ENCODE measurements around the gene JMJD8.

JMJD8 gene

GRCh38 chr16:711548-712320 lies 27.6 kb upstream of the JMJD8 start:
- no peaks in the 10 kb centered on the region for H3K9me3 ChIP-seq (ENCODE audit: control insufficient read depth, low read length)
- H3K4me3 ChIP-seq (ENCODE audit: low read length), result no peak overlapping the region
- H3K4me1 ChIP-seq (ENCODE audit: control insufficient read depth, insufficient read depth, low read length), result peaks cover 19% of the 10 kb centered on the region
- peaks cover 69% of the 10 kb centered on the region for H3K27me3 ChIP-seq (ENCODE audit: control insufficient read depth, insufficient read depth, low read length)
- no peaks in the 10 kb centered on the region for H3K36me3 ChIP-seq (ENCODE audit: control insufficient read depth, insufficient read depth, low read length)
- H3K9ac ChIP-seq (ENCODE audit: low read length), result no peak overlapping the region

- Histone ChIP-seq H3K9me3 (ENCODE audit: control insufficient read depth, low read length) (no peaks in the 10 kb centered on the region), H3K9ac (ENCODE audit: low read length) (no peak overlapping the region), H3K4me3 (ENCODE audit: low read length) (no peak overlapping the region), H3K36me3 (ENCODE audit: control insufficient read depth, insufficient read depth, low read length) (no peaks in the 10 kb centered on the region), H3K27me3 (ENCODE audit: control insufficient read depth, insufficient read depth, low read length) (peaks cover 69% of the 10 kb centered on the region), H3K4me1 (ENCODE audit: control insufficient read depth, insufficient read depth, low read length) (peaks cover 13% of the 10 kb centered on the region)
Observed at GRCh38 chr16:711084-711483, 26.9 kb upstream of the JMJD8 start.

DNA sequence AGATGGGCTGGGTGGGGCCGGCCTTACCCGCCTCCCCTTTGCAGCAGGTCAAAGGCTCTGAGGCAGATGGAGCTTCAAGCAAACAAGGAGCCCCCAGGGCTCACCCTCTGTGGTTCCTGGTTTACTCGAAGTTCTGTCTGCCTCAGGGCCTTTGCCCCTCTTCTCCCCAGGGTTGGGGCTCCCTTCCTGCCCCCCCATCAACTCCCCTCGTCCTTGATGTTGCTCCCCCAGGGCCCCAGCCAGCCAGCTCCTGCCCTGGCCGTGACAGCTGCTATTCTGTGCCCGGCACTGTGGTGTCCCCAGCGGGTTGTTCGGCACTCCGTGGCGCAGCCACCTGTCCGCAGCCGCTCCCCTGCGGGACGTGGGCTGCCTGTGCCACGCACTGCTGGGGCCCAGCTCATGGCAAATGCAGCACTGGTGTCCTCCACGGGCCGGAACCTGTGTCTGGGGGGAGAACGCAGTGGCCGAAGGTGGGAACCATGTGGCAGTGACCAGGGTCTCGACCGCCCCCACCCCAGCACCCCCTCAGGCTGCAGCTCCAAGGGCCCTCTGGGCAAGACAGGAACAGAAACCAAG lies 26.5 kb upstream of the JMJD8 start:
- Histone ChIP-seq H3K27me3 (ENCODE audit: control insufficient read depth, insufficient read depth, low read length) (peaks cover 65% of the 10 kb centered on the region), H3K4me3 (ENCODE audit: low read length) (no peak overlapping the region), H3K4me1 (ENCODE audit: control insufficient read depth, insufficient read depth, low read length) (peaks cover 8% of the 10 kb centered on the region), H3K36me3 (ENCODE audit: control insufficient read depth, insufficient read depth, low read length) (no peaks in the 10 kb centered on the region), H3K9ac (ENCODE audit: low read length) (no peak overlapping the region), H3K9me3 (ENCODE audit: control insufficient read depth, low read length) (no peaks in the 10 kb centered on the region)

DNA sequence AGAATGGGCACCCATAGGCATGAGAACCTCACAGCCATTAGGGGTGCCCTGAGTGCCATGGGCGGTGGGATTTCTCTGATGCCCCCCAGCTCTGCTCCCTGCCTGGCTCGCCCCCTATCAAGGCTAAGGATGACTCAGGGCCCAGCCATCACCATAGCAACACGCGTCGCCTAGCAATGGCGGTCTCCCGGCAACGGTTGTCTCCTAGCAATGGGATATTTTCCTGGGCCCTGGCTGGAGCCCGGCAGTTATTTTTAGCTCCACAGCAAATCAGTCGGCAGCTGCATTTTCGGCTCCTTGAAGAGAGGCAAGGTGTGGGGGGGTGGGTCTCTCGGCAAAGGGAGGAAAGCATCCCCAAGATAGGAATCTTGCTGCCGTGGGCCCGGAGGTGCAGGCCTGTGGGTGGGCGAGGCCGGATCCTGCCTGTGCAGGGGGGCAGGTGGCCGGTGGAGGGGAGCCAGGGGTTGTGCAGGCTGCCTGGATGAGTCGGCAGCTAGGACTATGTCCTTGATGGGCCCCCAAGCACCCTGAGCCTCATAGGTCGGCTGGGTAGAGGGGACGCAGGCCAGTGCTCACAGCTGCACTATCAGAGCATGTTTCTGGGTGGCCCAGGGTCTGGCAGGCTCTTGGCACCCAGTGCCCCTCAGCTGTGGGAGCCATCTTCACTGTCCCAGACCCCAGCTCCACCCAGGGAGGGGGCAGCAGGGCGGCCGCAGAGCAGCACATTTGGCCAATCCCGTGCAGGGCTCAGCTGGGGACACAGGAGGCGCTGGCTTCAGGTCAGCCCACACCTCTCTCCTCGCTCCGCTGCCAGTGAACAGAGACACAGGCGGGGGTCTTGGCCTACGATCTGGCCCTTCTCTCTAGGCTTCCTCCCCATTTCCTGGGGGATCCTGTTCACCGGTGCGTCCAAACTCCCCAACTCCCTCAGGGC lies 25.7 kb upstream of the JMJD8 start:
- Histone ChIP-seq H3K9ac (ENCODE audit: low read length) (no peak overlapping the region), H3K9me3 (ENCODE audit: control insufficient read depth, low read length) (no peaks in the 10 kb centered on the region), H3K4me1 (ENCODE audit: control insufficient read depth, insufficient read depth, low read length) (peaks cover 8% of the 10 kb centered on the region), H3K4me3 (ENCODE audit: low read length) (no peak overlapping the region), H3K27me3 (ENCODE audit: control insufficient read depth, insufficient read depth, low read length) (peaks cover 67% of the 10 kb centered on the region), H3K36me3 (ENCODE audit: control insufficient read depth, insufficient read depth, low read length) (no peaks in the 10 kb centered on the region)

DNA sequence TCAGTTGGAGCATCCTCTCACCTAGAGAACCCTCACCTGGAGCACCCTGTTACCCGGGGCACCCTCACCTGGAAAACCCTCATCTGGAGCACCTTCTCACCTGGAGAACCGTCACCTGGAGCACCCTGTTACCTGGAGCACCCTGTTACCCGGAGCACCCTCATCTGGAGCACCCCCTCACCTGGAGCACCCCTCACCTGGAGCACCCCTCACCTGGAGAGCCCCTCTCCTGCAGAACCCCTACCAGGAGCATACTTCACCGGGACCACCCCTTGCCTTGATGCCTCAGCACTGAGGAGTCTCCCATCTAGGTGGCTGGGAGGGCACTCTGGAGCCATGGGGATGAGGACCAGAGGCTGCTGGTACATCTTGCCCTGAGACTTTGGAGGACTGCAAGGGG lies 24.8 kb upstream of the JMJD8 start:
- H3K4me3 ChIP-seq (ENCODE audit: low read length), result no peak overlapping the region
- peaks cover 4% of the 10 kb centered on the region for H3K4me1 ChIP-seq (ENCODE audit: control insufficient read depth, insufficient read depth, low read length)
- no peak overlapping the region for H3K9ac ChIP-seq (ENCODE audit: low read length)
- H3K36me3 ChIP-seq (ENCODE audit: control insufficient read depth, insufficient read depth, low read length), result no peaks in the 10 kb centered on the region
- H3K27me3 ChIP-seq (ENCODE audit: control insufficient read depth, insufficient read depth, low read length), result peaks cover 70% of the 10 kb centered on the region
- H3K9me3 ChIP-seq (ENCODE audit: control insufficient read depth, low read length), result no peaks in the 10 kb centered on the region

- Histone ChIP-seq H3K9ac (ENCODE audit: low read length) (no peak overlapping the region), H3K27me3 (ENCODE audit: control insufficient read depth, insufficient read depth, low read length) (peaks cover 75% of the 10 kb centered on the region)
Observed at GRCh38 chr16:708019-708418, 23.9 kb upstream of the JMJD8 start.

GRCh38 chr16:707062-707538 lies 23.0 kb upstream of the JMJD8 start:
- no peak overlapping the region for H3K4me3 ChIP-seq (ENCODE audit: low read length)
- peaks cover 84% of the 10 kb centered on the region for H3K27me3 ChIP-seq (ENCODE audit: control insufficient read depth, insufficient read depth, low read length)
- H3K4me1 ChIP-seq (ENCODE audit: control insufficient read depth, insufficient read depth, low read length), result peaks cover 4% of the 10 kb centered on the region
- no peaks in the 10 kb centered on the region for H3K9me3 ChIP-seq (ENCODE audit: control insufficient read depth, low read length)
- H3K36me3 ChIP-seq (ENCODE audit: control insufficient read depth, insufficient read depth, low read length), result no peaks in the 10 kb centered on the region
- no peak overlapping the region for H3K9ac ChIP-seq (ENCODE audit: low read length)

More at GRCh38 chr16:708019-708418, 23.9 kb upstream of the JMJD8 start:
- no peaks in the 10 kb centered on the region for H3K9me3 ChIP-seq (ENCODE audit: control insufficient read depth, low read length)
- no peak overlapping the region for H3K4me3 ChIP-seq (ENCODE audit: low read length)
- no peaks in the 10 kb centered on the region for H3K36me3 ChIP-seq (ENCODE audit: control insufficient read depth, insufficient read depth, low read length)
- peaks cover 4% of the 10 kb centered on the region for H3K4me1 ChIP-seq (ENCODE audit: control insufficient read depth, insufficient read depth, low read length)

DNA sequence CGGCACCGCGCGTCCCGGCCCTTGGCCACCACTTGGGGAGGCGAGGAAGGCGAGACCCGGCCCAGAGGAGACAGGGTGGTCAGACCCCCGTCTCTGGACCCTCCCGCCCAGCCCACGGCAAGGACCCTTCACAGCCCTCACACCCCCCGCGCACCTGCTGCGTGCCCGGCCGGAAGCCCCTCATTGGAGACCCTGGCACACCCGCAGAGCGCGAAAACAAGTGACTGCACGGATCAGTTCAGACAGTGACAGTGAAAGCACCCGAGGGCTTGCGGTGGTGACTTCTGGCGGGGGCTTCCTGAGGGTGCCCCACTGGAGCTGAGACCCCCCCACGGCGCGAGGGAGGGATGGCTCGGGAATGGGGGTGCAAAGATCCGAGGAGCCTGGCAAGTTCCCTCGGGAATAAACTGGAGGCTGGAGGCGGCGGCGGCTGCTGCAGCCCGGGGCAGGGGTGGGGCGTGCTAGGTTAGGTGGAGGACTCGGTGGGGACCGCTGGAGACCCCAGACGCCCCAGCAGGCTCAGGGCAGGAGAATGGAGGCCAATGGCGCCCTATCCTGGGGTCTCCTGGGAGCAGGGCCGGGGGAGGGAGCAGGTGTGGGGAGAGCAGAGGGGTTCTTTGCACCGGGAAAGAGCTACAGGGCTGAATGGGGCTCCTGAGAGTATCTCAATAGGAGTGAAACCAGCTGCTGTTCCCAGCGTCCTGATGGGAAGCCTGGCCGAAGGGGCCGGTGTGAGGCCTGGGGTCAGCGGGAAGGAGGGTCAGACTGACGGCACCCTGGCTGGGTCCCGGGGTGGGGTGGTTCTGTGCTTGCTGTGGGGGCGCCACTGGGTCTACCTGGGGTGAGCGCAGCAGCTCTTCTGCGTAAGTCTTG lies 22.3 kb upstream of the JMJD8 start:
- Histone ChIP-seq H3K9ac (ENCODE audit: low read length) (no peak overlapping the region), H3K27me3 (ENCODE audit: control insufficient read depth, insufficient read depth, low read length) (peaks cover 89% of the 10 kb centered on the region), H3K4me3 (ENCODE audit: low read length) (no peak overlapping the region), H3K4me1 (ENCODE audit: control insufficient read depth, insufficient read depth, low read length) (peaks cover 4% of the 10 kb centered on the region), H3K9me3 (ENCODE audit: control insufficient read depth, low read length) (no peaks in the 10 kb centered on the region), H3K36me3 (ENCODE audit: control insufficient read depth, insufficient read depth, low read length) (no peaks in the 10 kb centered on the region)

GRCh38 chr16:705431-706188 lies 21.5 kb upstream of the JMJD8 start, which contains the start of gene FBXL16:
Gene FBXL16, minus strand, starts transcription at chr16:705801. Its CDS starts 8,396 bp downstream, at chr16:697405.
- peaks cover 4% of the 10 kb centered on the region for H3K4me1 ChIP-seq (ENCODE audit: control insufficient read depth, insufficient read depth, low read length)
- H3K9me3 ChIP-seq (ENCODE audit: control insufficient read depth, low read length), result no peaks in the 10 kb centered on the region
- H3K27me3 ChIP-seq (ENCODE audit: control insufficient read depth, insufficient read depth, low read length), result peaks cover 89% of the 10 kb centered on the region
- no peak within 1 kb of the TSS for H3K9ac ChIP-seq (ENCODE audit: low read length)
- H3K36me3 ChIP-seq (ENCODE audit: control insufficient read depth, insufficient read depth, low read length), result no peaks in the 10 kb centered on the region
- no peak within 1 kb of the TSS for H3K4me3 ChIP-seq (ENCODE audit: low read length)

DNA sequence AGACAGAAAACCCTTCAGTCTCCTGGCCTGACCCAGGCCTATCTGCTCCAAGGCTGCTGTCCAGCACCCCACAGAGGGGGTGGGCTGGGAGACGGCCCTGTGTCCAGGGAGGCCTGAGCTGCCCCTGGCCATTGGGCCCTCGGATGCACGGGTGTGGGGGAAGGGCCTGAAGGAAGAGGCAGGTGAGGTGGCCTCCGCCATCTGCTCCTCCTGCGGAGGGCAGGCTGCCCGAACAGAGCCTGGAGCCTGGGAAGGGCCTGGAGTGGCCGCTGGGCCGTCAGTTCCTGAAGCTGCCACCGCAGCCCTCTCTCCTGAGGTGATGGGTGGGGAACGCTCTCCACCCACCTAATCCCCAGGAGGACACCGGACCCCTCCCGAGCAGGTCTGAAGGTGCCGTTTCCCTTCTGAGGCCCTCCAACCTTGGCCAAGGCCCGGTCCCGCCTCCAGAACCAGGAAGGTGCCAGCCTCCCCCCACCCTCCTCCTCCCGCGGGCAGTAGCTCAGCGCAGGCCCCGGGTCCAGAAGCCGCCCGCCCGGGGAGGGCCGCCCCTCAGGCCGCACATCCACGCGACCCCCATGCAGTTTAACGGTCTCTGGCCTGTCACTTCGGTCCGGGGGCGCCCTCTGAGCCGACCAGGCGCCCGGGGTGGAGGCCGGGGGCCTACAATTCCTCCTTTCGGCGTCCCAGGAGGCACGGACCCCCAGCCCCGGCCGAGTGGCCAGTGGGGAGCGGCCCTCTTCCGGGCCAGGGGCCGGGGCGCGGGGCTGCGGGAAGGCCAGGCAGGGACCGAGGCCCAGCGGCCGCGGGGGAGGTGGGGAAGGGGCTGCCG lies 20.6 kb upstream of the JMJD8 start:
- no peak overlapping the region for H3K4me3 ChIP-seq (ENCODE audit: low read length)
- H3K9ac ChIP-seq (ENCODE audit: low read length), result no peak overlapping the region
- no peaks in the 10 kb centered on the region for H3K9me3 ChIP-seq (ENCODE audit: control insufficient read depth, low read length)

More for the DNA sequence above, 20.6 kb upstream of the JMJD8 start:
- Histone ChIP-seq H3K36me3 (ENCODE audit: control insufficient read depth, insufficient read depth, low read length) (no peaks in the 10 kb centered on the region), H3K27me3 (ENCODE audit: control insufficient read depth, insufficient read depth, low read length) (peaks cover 89% of the 10 kb centered on the region), H3K4me1 (ENCODE audit: control insufficient read depth, insufficient read depth, low read length) (peaks cover 4% of the 10 kb centered on the region)

Data from mucosa of stomach (tissue), 1 donor.